GM21423 (cell line): Measurements from ENCODE around the gene NPEPPS.
"Not testable (repeated sequence)": the region's sequence is repeated elsewhere in the genome, so short reads cannot be mapped to it uniquely, and the experiment has no call there.

Experiments used
- ATAC-seq: cut with Tn5 transposase; IDR thresholded peaks from one replicate; pipeline ENCODE4 v1.9.1; 2021; ENCODE audit warnings: mild to moderate bottlenecking, moderate library complexity; ENCODE audit not compliant: unreplicated experiment

Gene NPEPPS

GRCh38 chr17:47530557-47531232 lies at the start of gene NPEPPS:
Gene NPEPPS, plus strand, starts transcription at chr17:47531108. Its CDS starts 193 bp downstream, at chr17:47531301.
- ATAC-seq = peak; percentile 72

GRCh38 chr17:47491841-47492212 lies 39.1 kb upstream of the NPEPPS start:
- not testable (repeated sequence) for ATAC-seq

GRCh38 chr17:47499074-47499473 lies 31.8 kb upstream of the NPEPPS start:
- ATAC-seq = not testable (repeated sequence)

DNA sequence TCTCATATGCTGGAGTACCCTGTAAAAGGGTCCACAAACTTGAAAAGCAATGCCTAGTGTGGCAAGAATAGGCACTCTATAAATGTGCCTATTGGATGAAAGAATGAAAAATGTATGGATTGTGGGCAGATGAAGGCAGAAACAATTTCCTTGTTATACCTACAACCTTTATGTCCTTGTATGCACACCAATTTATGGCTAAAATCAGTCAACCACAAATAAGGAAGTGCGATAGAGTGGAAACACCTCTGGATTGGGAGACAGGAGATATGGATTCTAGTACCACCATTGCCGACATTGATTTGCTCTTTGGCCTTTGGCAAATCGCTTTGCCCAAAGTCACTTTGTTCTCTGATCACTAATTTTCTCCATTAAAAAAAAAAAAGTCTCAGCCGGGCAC lies 31.4 kb upstream of the NPEPPS start:
- ATAC-seq = not testable (repeated sequence)

- ATAC-seq = peak; percentile 47
Measured at GRCh38 chr17:47500620-47501019, 30.3 kb upstream of the NPEPPS start.

GRCh38 chr17:47502122-47502731 lies 28.7 kb upstream of the NPEPPS start:
- ATAC-seq = peak; percentile 57

GRCh38 chr17:47502776-47503455 lies 28.0 kb upstream of the NPEPPS start:
- peak; percentile 21 for ATAC-seq

GRCh38 chr17:47511701-47512146 lies 19.2 kb upstream of the NPEPPS start:
- not testable (repeated sequence) for ATAC-seq

DNA sequence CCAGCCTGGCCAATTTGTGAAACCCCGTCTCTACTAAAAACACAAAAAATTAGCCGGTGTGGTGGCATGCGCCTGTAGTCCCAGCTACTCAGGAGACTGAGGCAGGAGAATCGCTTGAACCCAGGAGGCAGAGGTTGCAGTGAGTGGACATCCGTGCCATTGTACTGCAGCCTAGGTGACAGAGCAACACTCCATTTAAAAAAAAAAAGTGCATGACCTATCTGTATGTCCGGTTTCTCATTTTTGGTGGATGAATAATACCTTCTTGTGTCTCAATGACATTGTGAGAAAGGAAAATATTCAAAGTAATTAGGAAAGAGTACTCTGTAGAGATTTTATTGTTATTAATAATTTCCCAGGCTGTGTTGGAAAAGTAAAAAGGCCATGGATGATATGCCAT lies 17.6 kb upstream of the NPEPPS start:
- ATAC-seq = not testable (repeated sequence)

GRCh38 chr17:47518880-47519279 lies 12.0 kb upstream of the NPEPPS start:
- ATAC-seq = not testable (repeated sequence)

DNA sequence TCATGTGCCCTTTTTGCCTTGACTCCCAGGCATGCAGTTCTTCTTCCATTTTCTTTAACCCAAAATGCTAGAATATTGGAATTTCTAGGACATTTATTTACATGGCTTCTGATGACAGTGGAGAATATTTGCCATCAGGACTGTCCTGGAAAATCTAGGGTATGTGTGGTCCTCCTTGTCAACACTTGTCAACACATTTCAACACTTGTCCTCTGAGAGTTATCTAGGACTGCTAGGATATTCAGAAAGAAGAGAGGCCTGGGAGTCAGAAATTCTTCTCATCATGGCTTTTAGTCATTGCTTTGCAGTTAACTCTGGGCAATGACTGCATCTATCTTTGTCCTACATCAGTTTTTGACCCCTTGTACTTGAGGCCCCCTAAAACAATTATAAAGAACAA lies 11.5 kb upstream of the NPEPPS start:
- not testable (repeated sequence) for ATAC-seq

DNA sequence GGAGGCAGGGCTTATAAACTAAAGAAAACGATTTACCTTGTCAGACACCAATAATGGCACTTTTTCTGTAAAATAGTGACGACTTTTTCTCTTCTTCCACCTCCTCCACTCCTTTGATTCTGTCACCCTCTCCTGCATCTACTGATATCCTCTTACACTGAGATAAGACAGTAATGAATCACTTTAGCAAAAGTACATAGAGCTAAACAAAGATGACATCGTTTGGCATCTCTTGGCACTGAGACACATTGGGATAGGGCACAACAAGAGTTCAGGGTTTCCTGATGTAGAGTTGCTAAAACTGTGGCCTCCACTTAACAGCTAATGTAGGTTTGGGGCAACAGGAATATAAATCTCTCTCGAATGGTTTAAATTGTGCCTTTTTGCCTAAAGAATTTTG lies 10.6 kb upstream of the NPEPPS start:
- ATAC-seq = not testable (repeated sequence)

DNA sequence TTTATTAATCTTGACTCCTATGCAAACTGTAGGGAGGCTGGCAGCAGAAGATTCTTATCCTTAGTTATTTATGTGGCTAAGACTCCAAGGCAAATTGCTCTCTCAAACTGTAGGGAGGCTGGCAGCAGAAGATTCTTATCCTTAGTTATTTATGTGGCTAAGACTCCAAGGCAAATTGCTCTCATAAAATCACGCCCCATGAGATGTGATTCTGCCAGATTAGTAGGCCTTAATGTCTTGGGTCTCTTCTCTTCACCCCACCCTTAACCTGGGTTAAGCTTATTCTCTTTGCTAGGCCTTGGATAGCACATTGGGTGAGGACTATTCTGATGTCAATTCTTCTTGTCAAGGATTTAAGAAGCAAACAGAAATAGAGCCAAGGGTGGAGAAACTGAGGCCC lies 9.5 kb upstream of the NPEPPS start:
- ATAC-seq = not testable (repeated sequence)

GRCh38 chr17:47522341-47522740 lies 8.6 kb upstream of the NPEPPS start:
- ATAC-seq = not testable (repeated sequence)

GRCh38 chr17:47531233-47531820 lies 419 bp downstream of the NPEPPS start:
- peak; percentile 24 for ATAC-seq

- not testable (repeated sequence) for ATAC-seq
Measured at GRCh38 chr17:47539085-47539484, 8.2 kb downstream of the NPEPPS start.

- not testable (repeated sequence) for ATAC-seq
Measured at GRCh38 chr17:47541676-47542075, 10.8 kb downstream of the NPEPPS start.

GRCh38 chr17:47544327-47544726 lies 13.4 kb downstream of the NPEPPS start:
- not testable (repeated sequence) for ATAC-seq

- ATAC-seq = not testable (repeated sequence)
Measured at GRCh38 chr17:47554733-47555132, 23.8 kb downstream of the NPEPPS start.

DNA sequence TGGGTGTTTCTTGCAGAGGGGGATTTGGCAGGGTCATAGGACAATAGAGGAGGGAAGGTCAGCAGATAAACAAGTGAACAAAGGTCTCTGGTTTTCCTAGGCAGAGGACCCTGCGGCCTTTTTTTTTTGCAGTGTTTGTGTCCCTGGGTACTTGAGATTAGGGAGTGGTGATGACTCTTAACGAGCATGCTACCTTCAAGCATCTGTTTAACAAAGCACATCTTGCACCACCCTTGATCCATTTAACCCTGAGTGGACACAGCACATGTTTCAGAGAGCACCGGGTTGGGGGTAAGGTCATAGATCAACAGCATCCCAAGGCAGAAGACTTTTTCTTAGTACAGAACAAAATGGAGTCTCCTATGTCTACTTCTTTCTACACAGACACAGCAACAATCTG lies 25.2 kb downstream of the NPEPPS start:
- not testable (repeated sequence) for ATAC-seq

GRCh38 chr17:47560517-47561043 lies 29.7 kb downstream of the NPEPPS start:
- not testable (repeated sequence) for ATAC-seq
